Glutamatergic neuron (in vitro differentiated cells): Measurements from ENCODE around the gene EDC3. TPM values are rescaled to one million over a fixed set of nuclear protein-coding genes. Genes with fewer than 3 reads are reported as not detected.

ENCODE experiments used
- DNase-seq: peaks from one replicate; pipeline ENCODE4 v3.0.0; 2022
- H3K27ac Mint-ChIP-seq: one replicate; pipeline ENCODE4 v1.8.0; 2020; ENCODE audit warnings: mild to moderate bottlenecking, mixed read lengths, inconsistent platforms; ENCODE audit not compliant: unreplicated experiment
- H3K27me3 Mint-ChIP-seq: one replicate; pipeline ENCODE4 v1.8.0; 2020; ENCODE audit warnings: mild to moderate bottlenecking, moderate library complexity, mixed read lengths, inconsistent platforms; ENCODE audit not compliant: unreplicated experiment
- H3K36me3 Mint-ChIP-seq: one replicate; pipeline ENCODE4 v1.8.0; 2020; ENCODE audit warnings: mild to moderate bottlenecking, mixed read lengths, inconsistent platforms; ENCODE audit not compliant: unreplicated experiment
- H3K4me1 Mint-ChIP-seq: one replicate; pipeline ENCODE4 v1.8.0; 2020; ENCODE audit warnings: mild to moderate bottlenecking, low read depth, mixed read lengths, inconsistent platforms; ENCODE audit not compliant: unreplicated experiment
- H3K4me3 Mint-ChIP-seq: one replicate; pipeline ENCODE4 v1.8.0; 2020; ENCODE audit warnings: mild to moderate bottlenecking, mixed read lengths, inconsistent platforms; ENCODE audit not compliant: unreplicated experiment
- H3K9me3 Mint-ChIP-seq: one replicate; pipeline ENCODE4 v1.8.0; 2020; ENCODE audit warnings: mild to moderate bottlenecking, moderate library complexity, mixed read lengths, inconsistent platforms; ENCODE audit not compliant: unreplicated experiment
- CTCF ChIP-seq: fragments of 200-600 bp; sonication (generic); IDR thresholded peaks from one replicate; pipeline ENCODE4 v1.5.0; 2021; ENCODE audit not compliant: partially characterized antibody, unreplicated experiment
- total RNA-seq: library from RNA; stranded (reverse); fragmentation: NEBNext Ultra II Directional; extraction: Animal tissue kit (Norgen Biotek cat#: 25700); gene quantifications from one replicate; pipeline ENCODE4 v1.2.1, GENCODE V29; 2021; ENCODE audit not compliant: unreplicated experiment

EDC3 gene
- total RNA-seq, 1 donor from 2014 or later: 66.0 TPM

- Mint-ChIP-seq H3K4me3 (no peak overlapping the region), H3K27me3 (peaks cover 11% of the 10 kb centered on the region), H3K9me3 (peaks cover 5% of the 10 kb centered on the region), H3K27ac (no peak overlapping the region), H3K36me3 (no peaks in the 10 kb centered on the region), H3K4me1 (peaks cover 14% of the 10 kb centered on the region)
- TF ChIP-seq CTCF: no peak
- DNase-seq: no peak
Measured at GRCh38 chr15:74611834-74612233, 84.0 kb downstream of the EDC3 start.

- no peak for DNase-seq
Measured at GRCh38 chr15:74611341-74611740, 84.5 kb downstream of the EDC3 start.

GRCh38 chr15:74610302-74610951, 85.4 kb downstream of the EDC3 start:
- no peak for TF ChIP-seq CTCF
- peak; percentile 65 for DNase-seq
- Mint-ChIP-seq H3K27ac (no peak overlapping the region), H3K4me1 (peaks cover 13% of the 10 kb centered on the region), H3K36me3 (peaks cover 4% of the 10 kb centered on the region), H3K9me3 (peaks cover 4% of the 10 kb centered on the region), H3K4me3 (no peak overlapping the region), H3K27me3 (peaks cover 11% of the 10 kb centered on the region)

More at GRCh38 chr15:74611341-74611740, 84.5 kb downstream of the EDC3 start:
- TF ChIP-seq CTCF: no peak
- no peak overlapping the region for H3K4me3 Mint-ChIP-seq
- H3K9me3 Mint-ChIP-seq: peaks cover 7% of the 10 kb centered on the region
- peaks cover 13% of the 10 kb centered on the region for H3K4me1 Mint-ChIP-seq
- H3K27ac Mint-ChIP-seq: no peak overlapping the region
- H3K36me3 Mint-ChIP-seq: no peaks in the 10 kb centered on the region
- peaks cover 11% of the 10 kb centered on the region for H3K27me3 Mint-ChIP-seq

GRCh38 chr15:74609938-74610301, 85.9 kb downstream of the EDC3 start:
- DNase-seq: no peak
- no peak for TF ChIP-seq CTCF
- H3K27me3 Mint-ChIP-seq: peaks cover 11% of the 10 kb centered on the region
- peaks cover 4% of the 10 kb centered on the region for H3K9me3 Mint-ChIP-seq
- H3K4me3 Mint-ChIP-seq: no peak overlapping the region
- H3K4me1 Mint-ChIP-seq: peaks cover 13% of the 10 kb centered on the region
- H3K36me3 Mint-ChIP-seq: peaks cover 6% of the 10 kb centered on the region
- no peak overlapping the region for H3K27ac Mint-ChIP-seq

- Mint-ChIP-seq H3K36me3 (peaks cover 6% of the 10 kb centered on the region), H3K4me1 (peaks cover 13% of the 10 kb centered on the region), H3K27me3 (peaks cover 11% of the 10 kb centered on the region), H3K27ac (no peak overlapping the region), H3K9me3 (peaks cover 4% of the 10 kb centered on the region), H3K4me3 (no peak overlapping the region)
- no peak for TF ChIP-seq CTCF
- DNase-seq: no peak
Measured at GRCh38 chr15:74608786-74609185, 87.0 kb downstream of the EDC3 start.
